Activated B cell treated with CpG ODN at 0.5 μM for 24 hours (primary cell): ENCODE results near the gene SUPT16H. TPM values are rescaled to one million over a fixed set of nuclear protein-coding genes. Genes with fewer than 3 reads are reported as not detected.
"Not testable (repeated sequence)": the region's sequence is repeated elsewhere in the genome, so short reads cannot be mapped to it uniquely, and the experiment has no call there.

ENCODE experiments used
- ATAC-seq: fragments of 200-7000 bp; cut with Tn5 transposase; one replicate; pipeline ENCODE4 v1.10.0; 2021; ENCODE audit warnings: low read depth, mild to moderate bottlenecking, moderate library complexity
- CTCF ChIA-PET: fragments of 350-600 bp; sonication (Branson Sonifier 250); formaldehyde crosslinking; loops from one replicate; lab custom pipeline; 2021; ENCODE audit warnings: antibody characterized with exemption; lab: Charles Lee
- POLR2A ChIA-PET: fragments of 350-600 bp; sonication (Branson Sonifier 250); formaldehyde crosslinking; loops from one replicate; lab custom pipeline; 2021; ENCODE audit warnings: antibody characterized with exemption; lab: Charles Lee
- DNase-seq: peaks from one replicate; pipeline ENCODE4 v3.0.0; 2022
- H3K27ac Mint-ChIP-seq: one replicate; pipeline ENCODE4 v1.8.0; 2020; ENCODE audit warnings: mixed read lengths
- H3K27me3 Mint-ChIP-seq: one replicate; pipeline ENCODE4 v1.8.0; 2021; ENCODE audit warnings: mixed read lengths
- H3K36me3 Mint-ChIP-seq: one replicate; pipeline ENCODE4 v1.8.0; 2021; ENCODE audit warnings: low read depth, mixed read lengths
- H3K4me1 Mint-ChIP-seq: one replicate; pipeline ENCODE4 v1.8.0; 2021; ENCODE audit warnings: mixed read lengths
- H3K4me3 Mint-ChIP-seq: one replicate; pipeline ENCODE4 v1.8.0; 2020; ENCODE audit warnings: mild to moderate bottlenecking, mixed read lengths
- H3K9me3 Mint-ChIP-seq: one replicate; pipeline ENCODE4 v1.8.0; 2020; ENCODE audit warnings: mixed read lengths
- intact Hi-C: fragments of 100-400 bp; cut with micrococcal nuclease; formaldehyde crosslinking; loops from one replicate; pipeline ENCODE4 v1.15.1; 2024
- total RNA-seq: library from RNA; stranded (reverse); gene quantifications from 2 replicates; pipeline ENCODE4 v1.2.3, GENCODE V29; 2022
- TF ChIP-seq, protein P1 (sequence below): fragments of 200-600 bp; IDR thresholded peaks from one replicate; pipeline ENCODE4 v1.8.0; 2022; ENCODE audit warnings: antibody characterized with exemption, mild to moderate bottlenecking

The SUPT16H gene
- total RNA-seq, 1 donor from 2014 or later = 102 TPM

- intact Hi-C loops = no loop called here
- H3K36me3 Mint-ChIP-seq = peaks cover 48% of the 10 kb centered on the region
- TF ChIP-seq, protein P1, sequence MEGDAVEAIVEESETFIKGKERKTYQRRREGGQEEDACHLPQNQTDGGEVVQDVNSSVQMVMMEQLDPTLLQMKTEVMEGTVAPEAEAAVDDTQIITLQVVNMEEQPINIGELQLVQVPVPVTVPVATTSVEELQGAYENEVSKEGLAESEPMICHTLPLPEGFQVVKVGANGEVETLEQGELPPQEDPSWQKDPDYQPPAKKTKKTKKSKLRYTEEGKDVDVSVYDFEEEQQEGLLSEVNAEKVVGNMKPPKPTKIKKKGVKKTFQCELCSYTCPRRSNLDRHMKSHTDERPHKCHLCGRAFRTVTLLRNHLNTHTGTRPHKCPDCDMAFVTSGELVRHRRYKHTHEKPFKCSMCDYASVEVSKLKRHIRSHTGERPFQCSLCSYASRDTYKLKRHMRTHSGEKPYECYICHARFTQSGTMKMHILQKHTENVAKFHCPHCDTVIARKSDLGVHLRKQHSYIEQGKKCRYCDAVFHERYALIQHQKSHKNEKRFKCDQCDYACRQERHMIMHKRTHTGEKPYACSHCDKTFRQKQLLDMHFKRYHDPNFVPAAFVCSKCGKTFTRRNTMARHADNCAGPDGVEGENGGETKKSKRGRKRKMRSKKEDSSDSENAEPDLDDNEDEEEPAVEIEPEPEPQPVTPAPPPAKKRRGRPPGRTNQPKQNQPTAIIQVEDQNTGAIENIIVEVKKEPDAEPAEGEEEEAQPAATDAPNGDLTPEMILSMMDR = no peak
- peak; percentile 27 for DNase-seq
- peak overlapping the region; percentile 96 for H3K4me3 Mint-ChIP-seq
- H3K9me3 Mint-ChIP-seq = no peaks in the 10 kb centered on the region
- ChIA-PET POLR2A (interaction anchor here (0.6 to 2.3 kb wide), 7 partner anchors 54 to 128 kb away, joined by 3 to 17 read pairs (median 4); partner anchors contain the start of gene CHD8), CTCF (no interaction called here)
- ATAC-seq = peak; percentile 35
- peak overlapping the region; percentile 99 for H3K27ac Mint-ChIP-seq
- peaks cover 43% of the 10 kb centered on the region for H3K4me1 Mint-ChIP-seq
- H3K27me3 Mint-ChIP-seq = no peaks in the 10 kb centered on the region
These were observed 652 bp downstream of the SUPT16H start for GRCh38 chr14:21382886-21383847.

DNA sequence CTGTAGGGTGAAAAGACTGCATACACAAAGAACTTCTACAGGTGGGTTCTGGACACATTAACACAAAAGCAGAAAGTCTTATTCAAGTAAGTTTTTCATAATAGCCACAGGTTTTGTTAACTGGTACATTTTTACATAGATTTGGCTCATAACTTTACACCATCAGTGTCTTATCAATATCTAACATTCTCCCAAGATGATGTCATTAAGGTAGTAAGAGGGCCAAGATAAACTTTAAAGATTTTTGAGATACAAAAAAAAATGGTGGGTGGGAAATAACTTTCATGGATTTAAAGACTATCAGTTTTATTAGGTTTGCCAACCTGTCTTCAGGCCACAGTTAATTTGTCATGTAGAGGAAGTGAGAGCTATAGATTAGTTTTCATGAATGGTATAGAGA, 1.7 kb downstream of the SUPT16H start:
- CTCF ChIA-PET = no interaction called here
- peak overlapping the region; percentile 96 for H3K4me3 Mint-ChIP-seq
- H3K36me3 Mint-ChIP-seq = peaks cover 52% of the 10 kb centered on the region
- H3K4me1 Mint-ChIP-seq = peaks cover 43% of the 10 kb centered on the region
- POLR2A ChIA-PET = interaction anchor here (0.9 to 1.3 kb wide), 4 partner anchors 55 to 127 kb away, joined by 3 to 6 read pairs (median 4); no protein-coding TSS in a partner anchor
- DNase-seq = no peak
- intact Hi-C loops = no loop called here
- H3K9me3 Mint-ChIP-seq = no peaks in the 10 kb centered on the region
- TF ChIP-seq, protein P1 = no peak
- peak overlapping the region; percentile 50 for H3K27ac Mint-ChIP-seq
- no peaks in the 10 kb centered on the region for H3K27me3 Mint-ChIP-seq
- ATAC-seq = no peak

- no peak overlapping the region for H3K4me3 Mint-ChIP-seq
- no peaks in the 10 kb centered on the region for H3K9me3 Mint-ChIP-seq
- POLR2A ChIA-PET = interaction anchor here (0.6 kb wide), 2 partner anchors 58 to 77 kb away, joined by 3 to 6 read pairs; no protein-coding TSS in a partner anchor
- intact Hi-C loops = no loop called here
- H3K27ac Mint-ChIP-seq = no peak overlapping the region
- TF ChIP-seq, protein P1 = no peak
- ATAC-seq (no peak), DNase-seq (no peak)
- peaks cover 29% of the 10 kb centered on the region for H3K4me1 Mint-ChIP-seq
- H3K36me3 Mint-ChIP-seq = peaks cover 53% of the 10 kb centered on the region
- H3K27me3 Mint-ChIP-seq = no peaks in the 10 kb centered on the region
- CTCF ChIA-PET = no interaction called here
These were observed 4.5 kb downstream of the SUPT16H start for GRCh38 chr14:21379338-21379737.

DNA sequence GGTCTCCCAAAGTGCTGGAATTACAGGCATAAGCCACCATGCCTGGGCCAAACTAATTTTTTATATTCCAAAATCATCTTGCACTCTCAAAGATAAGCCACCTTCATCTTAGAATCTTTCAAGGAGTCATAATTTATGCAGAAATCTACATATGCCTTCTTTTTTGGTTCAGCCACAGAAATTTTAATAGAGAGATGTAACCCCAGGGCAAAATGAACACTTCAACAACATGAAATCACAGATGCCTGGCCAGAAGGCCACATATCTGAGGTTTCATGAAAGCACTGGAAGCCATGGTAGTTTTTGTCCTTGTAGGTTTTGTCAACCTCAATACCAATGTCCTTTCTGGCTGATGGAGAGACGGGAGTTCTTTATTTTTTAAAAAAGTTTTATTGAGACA, 9.8 kb downstream of the SUPT16H start:
- peaks cover 67% of the 10 kb centered on the region for H3K36me3 Mint-ChIP-seq
- intact Hi-C loops = no loop called here
- peaks cover 4% of the 10 kb centered on the region for H3K4me1 Mint-ChIP-seq
- H3K27ac Mint-ChIP-seq = no peak overlapping the region
- DNase-seq (no peak), ATAC-seq (no peak)
- H3K27me3 Mint-ChIP-seq = no peaks in the 10 kb centered on the region
- TF ChIP-seq, protein P1 = no peak
- ChIA-PET POLR2A (no interaction called here), CTCF (no interaction called here)
- no peaks in the 10 kb centered on the region for H3K9me3 Mint-ChIP-seq
- H3K4me3 Mint-ChIP-seq = no peak overlapping the region

GRCh38 chr14:21372814-21373213, 11.0 kb downstream of the SUPT16H start:
- H3K27me3 Mint-ChIP-seq, H3K4me1 Mint-ChIP-seq, ATAC-seq, H3K27ac Mint-ChIP-seq, CTCF ChIA-PET, DNase-seq, H3K9me3 Mint-ChIP-seq, intact Hi-C loops, POLR2A ChIA-PET, H3K4me3 Mint-ChIP-seq: not testable (repeated sequence)
- peaks cover 71% of the 10 kb centered on the region for H3K36me3 Mint-ChIP-seq
